K562 (cell line): ENCODE measurements around the gene TBC1D25. TPM values are rescaled to one million over a fixed set of nuclear protein-coding genes. Genes with fewer than 3 reads are reported as not detected.

Experiments used
- BCOR ChIP-seq: fragments of 450-650 bp; IDR thresholded peaks from 2 replicates; pipeline ENCODE4 v1.6.1; 2016
- CSDE1 ChIP-seq, 2 experiments: fragments of 450-650 bp; IDR thresholded peaks; 2 replicates each; pipeline ENCODE4 v1.6.1; 2016; ENCODE audit warnings: mild to moderate bottlenecking in 1 of 2
- EP400 ChIP-seq: fragments of 450-650 bp; IDR thresholded peaks from 2 replicates; pipeline ENCODE4 v1.6.1; 2017; ENCODE audit warnings: antibody characterized with exemption, mild to moderate bottlenecking, moderate library complexity
- FOXP1 ChIP-seq: sonication (generic); formaldehyde crosslinking; IDR thresholded peaks from 2 replicates; pipeline ENCODE4 v1.8.0; 2022; ENCODE audit warnings: mild to moderate bottlenecking, missing genetic modification reagents
- GMEB1 ChIP-seq: fragments of 250-450 bp; sonication (Bioruptor Pico); IDR thresholded peaks from 2 replicates; pipeline ENCODE4 v1.4.0; 2020; ENCODE audit warnings: mild to moderate bottlenecking
- HDAC3 ChIP-seq: fragments of 450-650 bp; IDR thresholded peaks from 2 replicates; pipeline ENCODE4 v1.6.1; 2018; ENCODE audit warnings: borderline replicate concordance, mild to moderate bottlenecking, moderate library complexity; ENCODE audit not compliant: partially characterized antibody
- KHSRP ChIP-seq: fragments of 450-650 bp; IDR thresholded peaks from 2 replicates; pipeline ENCODE4 v1.6.1; 2017
- MCM5 ChIP-seq: fragments of 450-650 bp; IDR thresholded peaks from 2 replicates; pipeline ENCODE4 v1.6.1; 2016; ENCODE audit warnings: low read depth
- RBFOX2 ChIP-seq: fragments of 200-400 bp; formaldehyde crosslinking; IDR thresholded peaks from 2 replicates; pipeline ENCODE4 v1.6.1; 2017; ENCODE audit warnings: low read depth, mild to moderate bottlenecking, low read length, moderate library complexity
- SAFB ChIP-seq: fragments of 200-400 bp; formaldehyde crosslinking; IDR thresholded peaks from 2 replicates; pipeline ENCODE4 v1.6.1; 2017; ENCODE audit warnings: low read depth, low read length, borderline replicate concordance
- SPI1 ChIP-seq: IDR thresholded peaks from 2 replicates; pipeline ENCODE4 v1.6.1; 2011; ENCODE audit warnings: low read depth, low read length, control low read depth, borderline replicate concordance
- U2AF1 ChIP-seq: fragments of 200-400 bp; formaldehyde crosslinking; optimal IDR thresholded peaks from 2 replicates; pipeline ENCODE3; 2017; ENCODE audit warnings: mild to moderate bottlenecking, low read depth, low read length, moderate library complexity
- ZNF140 ChIP-seq: fragments of 250-450 bp; sonication (Bioruptor Pico); IDR thresholded peaks from 2 replicates; pipeline ENCODE4 v1.8.0; 2021; ENCODE audit warnings: moderate library complexity, mild to moderate bottlenecking, inconsistent platforms
- ZNF224 ChIP-seq: sonication (generic); formaldehyde crosslinking; IDR thresholded peaks from 2 replicates; pipeline ENCODE4 v1.8.0; 2022; ENCODE audit warnings: mild to moderate bottlenecking, missing genetic modification reagents
- ZNF584 ChIP-seq: fragments of 200-800 bp; sonication (Bioruptor generic); IDR thresholded peaks from 2 replicates; pipeline ENCODE4 v1.6.1; 2016; ENCODE audit warnings: low read depth, mild to moderate bottlenecking, missing genetic modification characterization, missing compliant biosample characterization
- polyA plus RNA-seq, 8 experiments: library from polyadenylated mRNA; depleted of rRNA in 4 of 8; stranded (reverse) in 5 of 8; unstranded in 3 of 8; fragments of >200 nt; fragmentation: Nextera tagmentation in 2 of 8; fragmentation: Illumina TruSeq in 1 of 8; extraction: Ambion mirVana in 2 of 8; extraction: Trizol in 1 of 8; gene quantifications; 2 replicates each; pipeline versions ENCODE4 v1.2.1 to v1.2.3, GENCODE V29; 2011 to 2014; ENCODE audit warnings: inconsistent platforms in 1 of 8, missing spikeins in 1 of 8
- total RNA-seq, 7 experiments: library from RNA; depleted of rRNA in 6 of 7; stranded (reverse); fragments of >200 nt in 6 of 7; fragmentation: Illumina TruSeq in 2 of 7; extraction: Trizol in 2 of 7; gene quantifications; 2 replicates each; pipeline versions ENCODE4 v1.2.1 to v1.2.3, GENCODE V29; 2011 to 2021; ENCODE audit warnings: low replicate concordance in 1 of 7
- TF ChIP-seq, protein P1 (sequence below), 2 experiments: fragments of 450-650 bp; IDR thresholded peaks; 2 replicates each; pipeline ENCODE4 v1.6.1; 2016; ENCODE audit warnings: mild to moderate bottlenecking in 2 of 2, borderline replicate concordance in 1 of 2, low read depth in 1 of 2, moderate library complexity in 1 of 2
- TF ChIP-seq, protein P2 (sequence below), 2 experiments: fragments of 200-800 bp in 1 of 2; sonication (Bioruptor generic) in 1 of 2; sonication (generic) in 1 of 2; formaldehyde crosslinking in 1 of 2; IDR thresholded peaks in 1 of 2; conservative IDR thresholded peaks in 1 of 2; 2 replicates each; pipeline versions ENCODE4 v1.5.0 to v1.6.1; 2016 to 2020; ENCODE audit warnings: missing compliant biosample characterization in 1 of 2, missing genetic modification characterization in 1 of 2, missing genetic modification reagents in 1 of 2

Gene TBC1D25
- total and polyA plus RNA-seq, 9 of the 15 experiments (the other 6 are each of a cell fraction or from before 2014, with no cell fraction given), result 0.62 to 10.6 (median 3.9) TPM

- TF ChIP-seq, protein P1, sequence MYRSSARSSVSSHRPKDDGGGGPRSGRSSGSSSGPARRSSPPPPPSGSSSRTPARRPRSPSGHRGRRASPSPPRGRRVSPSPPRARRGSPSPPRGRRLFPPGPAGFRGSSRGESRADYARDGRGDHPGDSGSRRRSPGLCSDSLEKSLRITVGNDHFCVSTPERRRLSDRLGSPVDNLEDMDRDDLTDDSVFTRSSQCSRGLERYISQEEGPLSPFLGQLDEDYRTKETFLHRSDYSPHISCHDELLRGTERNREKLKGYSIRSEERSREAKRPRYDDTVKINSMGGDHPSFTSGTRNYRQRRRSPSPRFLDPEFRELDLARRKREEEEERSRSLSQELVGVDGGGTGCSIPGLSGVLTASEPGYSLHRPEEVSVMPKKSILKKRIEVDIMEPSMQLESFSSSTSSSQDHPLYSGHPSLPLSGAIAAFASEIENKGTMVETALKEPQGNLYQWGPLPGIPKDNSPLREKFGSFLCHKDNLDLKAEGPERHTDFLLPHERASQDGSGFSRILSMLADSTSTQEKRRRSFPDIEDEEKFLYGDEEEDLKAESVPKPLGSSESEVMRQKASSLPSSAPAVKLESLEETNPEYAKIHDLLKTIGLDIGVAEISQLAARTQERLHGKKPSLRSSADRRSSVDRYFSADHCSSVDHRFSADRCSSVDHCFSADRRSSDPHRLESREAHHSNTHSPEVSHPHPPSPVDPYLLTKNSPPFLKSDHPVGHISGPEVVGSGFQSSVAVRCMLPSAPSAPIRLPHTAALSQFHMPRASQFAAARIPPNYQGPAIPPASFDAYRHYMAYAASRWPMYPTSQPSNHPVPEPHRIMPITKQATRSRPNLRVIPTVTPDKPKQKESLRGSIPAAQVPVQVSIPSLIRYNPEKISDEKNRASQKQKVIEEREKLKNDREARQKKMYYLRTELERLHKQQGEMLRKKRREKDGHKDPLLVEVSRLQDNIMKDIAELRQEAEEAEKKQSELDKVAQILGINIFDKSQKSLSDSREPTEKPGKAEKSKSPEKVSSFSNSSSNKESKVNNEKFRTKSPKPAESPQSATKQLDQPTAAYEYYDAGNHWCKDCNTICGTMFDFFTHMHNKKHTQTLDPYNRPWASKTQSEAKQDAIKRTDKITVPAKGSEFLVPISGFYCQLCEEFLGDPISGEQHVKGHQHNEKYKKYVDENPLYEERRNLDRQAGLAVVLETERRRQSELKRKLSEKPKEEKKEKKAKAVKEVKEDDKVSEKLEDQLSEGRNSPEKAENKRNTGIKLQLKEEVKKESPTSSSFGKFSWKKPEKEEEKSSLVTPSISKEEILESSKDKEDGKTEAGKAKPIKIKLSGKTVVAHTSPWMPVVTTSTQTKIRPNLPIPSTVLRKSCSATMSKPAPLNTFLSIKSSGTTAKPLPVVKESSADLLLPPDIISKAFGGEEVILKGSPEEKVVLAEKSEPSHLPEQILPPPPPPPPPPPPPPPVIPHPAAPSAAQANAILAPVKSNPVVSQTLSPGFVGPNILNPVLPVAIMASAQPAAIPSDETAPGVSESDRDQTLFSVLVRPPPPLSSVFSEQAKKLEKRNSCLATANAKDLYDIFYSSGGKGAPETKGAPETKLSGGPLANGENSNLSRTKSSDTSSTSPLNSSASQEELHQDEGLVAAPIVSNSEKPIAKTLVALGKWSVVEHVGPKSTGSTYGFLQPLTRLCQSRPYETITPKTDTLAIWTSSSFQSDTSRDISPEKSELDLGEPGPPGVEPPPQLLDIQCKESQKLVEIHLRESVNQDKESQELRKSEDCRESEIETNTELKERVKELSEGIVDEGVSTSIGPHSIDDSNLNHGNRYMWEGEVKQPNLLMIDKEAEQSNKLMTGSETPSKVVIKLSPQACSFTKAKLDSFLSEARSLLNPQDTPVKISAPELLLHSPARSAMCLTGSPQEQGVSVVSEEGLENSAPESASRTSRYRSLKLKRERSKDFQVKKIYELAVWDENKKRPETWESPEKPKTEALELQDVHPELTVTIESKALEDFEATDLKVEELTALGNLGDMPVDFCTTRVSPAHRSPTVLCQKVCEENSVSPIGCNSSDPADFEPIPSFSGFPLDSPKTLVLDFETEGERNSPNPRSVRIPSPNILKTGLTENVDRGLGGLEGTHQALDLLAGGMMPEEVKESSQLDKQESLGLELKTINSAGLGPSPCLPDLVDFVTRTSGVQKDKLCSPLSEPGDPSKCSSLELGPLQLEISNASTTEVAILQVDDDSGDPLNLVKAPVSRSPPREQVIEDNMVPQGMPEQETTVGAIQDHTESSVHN (IDR thresholded peaks at IDR 0.05; ENCODE audit: borderline replicate concordance in 1 of 2, low read depth in 1 of 2), result peak in 1 of 2 experiments; percentile 73; a peak in 1 of 4 replicates
- TF ChIP-seq KHSRP, result peak; percentile 69; the same call in 1 of the 2 replicates
- TF ChIP-seq SAFB, result 0 out of 2 replicates have a peak, but pooled peaks have one; percentile 39
- no peak for TF ChIP-seq ZNF140 (CRISPR knock-in tag)
- no peak for TF ChIP-seq HDAC3
- no peak for TF ChIP-seq FOXP1
- TF ChIP-seq MCM5, result no peak
- 0 out of 2 replicates have a peak, but pooled peaks have one; percentile 57 for TF ChIP-seq ZNF584 (CRISPR knock-in tag)
- TF ChIP-seq RBFOX2, result peak; percentile 80
- TF ChIP-seq GMEB1 (CRISPR knock-in tag), result peak; percentile 79
- TF ChIP-seq BCOR, result peak; percentile 68
- TF ChIP-seq SPI1, result no peak
- TF ChIP-seq U2AF1, result no peak
- TF ChIP-seq CSDE1 (IDR thresholded peaks at IDR 0.05), result no peak
- peak; percentile 63 for TF ChIP-seq EP400
- TF ChIP-seq, protein P2, sequence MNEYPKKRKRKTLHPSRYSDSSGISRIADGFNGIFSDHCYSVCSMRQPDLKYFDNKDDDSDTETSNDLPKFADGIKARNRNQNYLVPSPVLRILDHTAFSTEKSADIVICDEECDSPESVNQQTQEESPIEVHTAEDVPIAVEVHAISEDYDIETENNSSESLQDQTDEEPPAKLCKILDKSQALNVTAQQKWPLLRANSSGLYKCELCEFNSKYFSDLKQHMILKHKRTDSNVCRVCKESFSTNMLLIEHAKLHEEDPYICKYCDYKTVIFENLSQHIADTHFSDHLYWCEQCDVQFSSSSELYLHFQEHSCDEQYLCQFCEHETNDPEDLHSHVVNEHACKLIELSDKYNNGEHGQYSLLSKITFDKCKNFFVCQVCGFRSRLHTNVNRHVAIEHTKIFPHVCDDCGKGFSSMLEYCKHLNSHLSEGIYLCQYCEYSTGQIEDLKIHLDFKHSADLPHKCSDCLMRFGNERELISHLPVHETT (CRISPR knock-in tag; conservative IDR thresholded peaks at IDR 0.05 in 1 of 2, IDR thresholded peaks at IDR 0.05 in 1 of 2), result no peak
- TF ChIP-seq ZNF224 (CRISPR knock-in tag), result no peak
These were observed at the start of gene TBC1D25 (continued) for GRCh38 chrX:48539345-48540027.
